PFSK-1 (cell line): ENCODE data around the gene PCDHGA7.

Source experiments
- POLR2AphosphoS5 ChIP-seq: IDR thresholded peaks from 2 replicates; pipeline ENCODE4 v1.6.1; 2012; ENCODE audit warnings: low read depth, mild to moderate bottlenecking, control low read depth, low read length, moderate library complexity
- REST ChIP-seq, 2 experiments: IDR thresholded peaks; 2 replicates each; pipeline versions ENCODE4 v1.6.1 to v1.8.0; 2011 to 2012; ENCODE audit warnings: low read depth in 2 of 2, low read length in 2 of 2, control low read depth in 1 of 2, inconsistent platforms in 1 of 2, mild to moderate bottlenecking in 1 of 2, moderate library complexity in 1 of 2; ENCODE audit not compliant: insufficient read depth in 1 of 2
- SIN3A ChIP-seq: IDR thresholded peaks from 2 replicates; pipeline ENCODE4 v1.6.1; 2012; ENCODE audit warnings: mild to moderate bottlenecking, low read length, moderate library complexity, borderline replicate concordance; ENCODE audit not compliant: insufficient read depth
- TAF1 ChIP-seq: IDR thresholded peaks from 2 replicates; pipeline ENCODE4 v1.6.1; 2012; ENCODE audit warnings: low read length, control low read depth, borderline replicate concordance; ENCODE audit not compliant: insufficient read depth

DNA sequence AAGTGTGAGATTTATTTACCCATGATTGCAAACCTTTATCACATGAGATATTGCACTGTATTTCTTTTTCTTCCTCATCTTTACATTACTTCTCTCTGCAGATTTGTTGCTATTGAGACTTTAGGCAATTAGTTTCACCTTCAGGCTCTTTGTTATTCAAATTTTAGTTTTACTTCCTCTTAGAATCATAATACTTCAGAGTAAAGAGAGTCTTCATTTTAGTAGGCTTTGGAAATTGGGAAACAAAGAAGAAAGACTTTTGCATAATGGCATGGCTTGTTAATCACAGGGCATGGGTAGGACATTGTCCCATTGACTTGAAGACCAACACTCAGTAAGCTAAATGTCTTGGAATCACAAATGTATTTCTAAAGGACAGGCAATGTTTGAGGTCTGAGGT is 19.8 kb upstream of the PCDHGA7 start:
- TF ChIP-seq TAF1: no peak
- no peak for TF ChIP-seq REST (IDR thresholded peaks at IDR 0.05; ENCODE audit: insufficient read depth in 1 of 2, low read depth in 2 of 2, low read length in 2 of 2)
- TF ChIP-seq POLR2AphosphoS5: no peak
- no peak for TF ChIP-seq SIN3A
